DND-41 (cell line): ENCODE measurements around the gene GABBR2.

Source experiments
- EZH2 ChIP-seq: IDR thresholded peaks from 3 replicates; pipeline ENCODE4 v1.6.1; 2012; ENCODE audit warnings: borderline replicate concordance, low read depth, mild to moderate bottlenecking, moderate library complexity, low read length, inconsistent platforms; ENCODE audit not compliant: severe bottlenecking
- TF ChIP-seq, protein P1 (sequence below): IDR thresholded peaks from 2 replicates; pipeline ENCODE4 v1.5.1; 2012; ENCODE audit warnings: borderline replicate concordance, low read length, moderate library complexity, mild to moderate bottlenecking; ENCODE audit not compliant: poor library complexity, severe bottlenecking; ENCODE audit errors: extremely low read depth

DNA sequence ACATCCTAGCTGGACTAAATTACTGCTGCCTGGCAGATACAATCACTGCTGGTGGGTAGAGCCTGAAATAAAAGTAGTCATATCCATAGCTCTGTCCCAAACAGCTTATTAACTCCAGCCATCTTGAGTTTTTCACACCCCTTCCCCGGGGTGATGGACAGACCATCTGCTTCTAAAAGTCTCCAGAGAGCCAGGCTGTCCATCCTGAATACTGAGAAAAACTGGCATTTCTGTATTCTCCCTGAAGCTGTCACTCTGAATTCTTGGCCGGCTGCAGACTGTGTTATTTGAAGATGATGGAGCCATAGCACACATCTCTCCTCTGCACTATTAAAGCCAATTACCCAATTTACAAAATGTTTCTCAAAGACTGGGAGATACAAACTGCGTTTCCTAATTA is 118.6 kb downstream of the GABBR2 start:
- TF ChIP-seq, protein P1, sequence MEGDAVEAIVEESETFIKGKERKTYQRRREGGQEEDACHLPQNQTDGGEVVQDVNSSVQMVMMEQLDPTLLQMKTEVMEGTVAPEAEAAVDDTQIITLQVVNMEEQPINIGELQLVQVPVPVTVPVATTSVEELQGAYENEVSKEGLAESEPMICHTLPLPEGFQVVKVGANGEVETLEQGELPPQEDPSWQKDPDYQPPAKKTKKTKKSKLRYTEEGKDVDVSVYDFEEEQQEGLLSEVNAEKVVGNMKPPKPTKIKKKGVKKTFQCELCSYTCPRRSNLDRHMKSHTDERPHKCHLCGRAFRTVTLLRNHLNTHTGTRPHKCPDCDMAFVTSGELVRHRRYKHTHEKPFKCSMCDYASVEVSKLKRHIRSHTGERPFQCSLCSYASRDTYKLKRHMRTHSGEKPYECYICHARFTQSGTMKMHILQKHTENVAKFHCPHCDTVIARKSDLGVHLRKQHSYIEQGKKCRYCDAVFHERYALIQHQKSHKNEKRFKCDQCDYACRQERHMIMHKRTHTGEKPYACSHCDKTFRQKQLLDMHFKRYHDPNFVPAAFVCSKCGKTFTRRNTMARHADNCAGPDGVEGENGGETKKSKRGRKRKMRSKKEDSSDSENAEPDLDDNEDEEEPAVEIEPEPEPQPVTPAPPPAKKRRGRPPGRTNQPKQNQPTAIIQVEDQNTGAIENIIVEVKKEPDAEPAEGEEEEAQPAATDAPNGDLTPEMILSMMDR: no peak
- TF ChIP-seq EZH2: no peak
